IMR-90 (cell line): ENCODE data around the gene ABCF1. TPM values are rescaled to one million over a fixed set of nuclear protein-coding genes. Genes with fewer than 3 reads are reported as not detected.

Source experiments
- ATAC-seq: fragments of 200-7000 bp; cut with Tn5 transposase; 2 replicates; pipeline ENCODE4 v1.9.1; 2020; ENCODE audit warnings: low read depth, mild to moderate bottlenecking, moderate library complexity
- BruUV-seq: library from RNA; stranded (reverse); fragments of 400-500 nt; replicated peaks from 2 replicates; lab custom pipeline; 2021; lab: Mats Ljungman, UMichigan
- CTCF ChIA-PET: fragments of 300-600 bp; formaldehyde crosslinking; extraction: SDS; loops from one replicate; lab custom pipeline; 2021; ENCODE audit warnings: antibody characterized with exemption; lab: Yijun Ruan, JAX
- POLR2A ChIA-PET: fragments of 300-600 bp; sonication (Branson Sonifier 250); formaldehyde crosslinking; loops from one replicate; lab custom pipeline; 2022; ENCODE audit warnings: antibody characterized with exemption; ENCODE audit not compliant: unreplicated experiment; lab: Charles Lee
- DNase-seq: peaks from one replicate; pipeline ENCODE4 v3.0.0; 2013
- H2AFZ ChIP-seq: replicated peaks from 2 replicates; pipeline ENCODE3; 2013; ENCODE audit warnings: low read length, mild to moderate bottlenecking; ENCODE audit not compliant: poor library complexity
- H2AK5ac ChIP-seq: 2 replicates; pipeline ENCODE4 v1.6.1; 2013; ENCODE audit warnings: low read depth, low read length, inconsistent platforms
- H2AK9ac ChIP-seq: replicated peaks from 2 replicates; pipeline ENCODE3; 2013; ENCODE audit warnings: mild to moderate bottlenecking, low read depth, low read length, moderate library complexity; ENCODE audit not compliant: poor library complexity
- H2BK120ac ChIP-seq: 2 replicates; pipeline ENCODE4 v1.6.1; 2013; ENCODE audit warnings: low read depth, low read length, inconsistent platforms
- H2BK15ac ChIP-seq: 3 replicates; pipeline ENCODE4 v1.6.1; 2013; ENCODE audit warnings: low read depth, low read length, inconsistent platforms
- H2BK20ac ChIP-seq: 2 replicates; pipeline ENCODE4 v1.6.1; 2013; ENCODE audit warnings: low read depth, mild to moderate bottlenecking, inconsistent platforms, low read length, moderate library complexity
- H2BK5ac ChIP-seq: 2 replicates; pipeline ENCODE4 v1.6.1; 2013; ENCODE audit warnings: mild to moderate bottlenecking, low read depth, low read length, inconsistent platforms; ENCODE audit not compliant: poor library complexity, severe bottlenecking
- H3K14ac ChIP-seq: replicated peaks from 2 replicates; pipeline ENCODE4 v1.6.1; 2013; ENCODE audit warnings: low read depth, low read length, inconsistent platforms
- H3K18ac ChIP-seq: 2 replicates; pipeline ENCODE4 v1.6.1; 2013; ENCODE audit warnings: low read depth, low read length, control low read depth
- H3K23ac ChIP-seq: 2 replicates; pipeline ENCODE4 v1.6.1; 2013; ENCODE audit warnings: low read depth, low read length, inconsistent platforms
- H3K27ac ChIP-seq: 2 replicates; pipeline ENCODE4 v1.5.1; 2013; ENCODE audit warnings: mild to moderate bottlenecking, control low read depth, low read length; ENCODE audit not compliant: insufficient read depth
- H3K27me3 ChIP-seq: 2 replicates; pipeline ENCODE4 v1.6.1; 2013; ENCODE audit warnings: low read length; ENCODE audit not compliant: control insufficient read depth, insufficient read depth
- H3K36me3 ChIP-seq: 2 replicates; pipeline ENCODE4 v1.6.1; 2013; ENCODE audit warnings: low read length, mixed read lengths; ENCODE audit not compliant: control insufficient read depth, insufficient read depth
- H3K4ac ChIP-seq: 2 replicates; pipeline ENCODE4 v1.6.1; 2013; ENCODE audit warnings: low read depth, low read length, inconsistent platforms
- H3K4me1 ChIP-seq: 2 replicates; pipeline ENCODE4 v1.6.1; 2013; ENCODE audit warnings: low read length, mixed read lengths; ENCODE audit not compliant: control insufficient read depth, insufficient read depth
- H3K4me2 ChIP-seq: 2 replicates; pipeline ENCODE4 v1.6.1; 2013; ENCODE audit warnings: low read depth, mild to moderate bottlenecking, control low read depth, low read length, moderate library complexity
- H3K4me3 ChIP-seq: 2 replicates; pipeline ENCODE4 v1.5.1; 2013; ENCODE audit warnings: low read depth, mild to moderate bottlenecking, control low read depth, low read length, moderate library complexity; ENCODE audit not compliant: insufficient read depth
- H3K56ac ChIP-seq: 2 replicates; pipeline ENCODE4 v1.6.1; 2013; ENCODE audit warnings: low read length, inconsistent platforms; ENCODE audit not compliant: insufficient read depth; ENCODE audit errors: extremely low read depth
- H3K79me1 ChIP-seq, 2 experiments: 2 replicates each; pipeline ENCODE4 v1.6.1; 2013; ENCODE audit warnings: low read length in 2 of 2, inconsistent platforms in 1 of 2, low read depth in 1 of 2
- H3K9ac ChIP-seq: 2 replicates; pipeline ENCODE4 v1.6.1; 2013; ENCODE audit warnings: low read depth, low read length, control low read depth
- H3K9me1 ChIP-seq: 2 replicates; pipeline ENCODE4 v1.6.1; 2013; ENCODE audit warnings: low read length, inconsistent platforms; ENCODE audit not compliant: insufficient read depth
- H3K9me3 ChIP-seq: 2 replicates; pipeline ENCODE4 v1.6.1; 2013; ENCODE audit warnings: low read length; ENCODE audit not compliant: control insufficient read depth, insufficient read depth
- H4K20me1 ChIP-seq: 2 replicates; pipeline ENCODE4 v1.6.1; 2013; ENCODE audit warnings: low read length, inconsistent platforms; ENCODE audit not compliant: insufficient read depth
- H4K5ac ChIP-seq: 2 replicates; pipeline ENCODE4 v1.6.1; 2013; ENCODE audit warnings: mild to moderate bottlenecking, low read depth, low read length, control low read depth
- H4K8ac ChIP-seq, 2 experiments: 2 replicates each; pipeline ENCODE4 v1.6.1; 2013; ENCODE audit warnings: low read depth in 2 of 2, low read length in 2 of 2, control low read depth in 1 of 2, inconsistent platforms in 1 of 2
- H4K91ac ChIP-seq: 2 replicates; pipeline ENCODE4 v1.6.1; 2013; ENCODE audit warnings: low read depth, low read length, inconsistent platforms; ENCODE audit not compliant: insufficient read depth
- BHLHE40 ChIP-seq: fragments of 150-350 bp; IDR thresholded peaks from 2 replicates; pipeline ENCODE4 v1.6.1; 2016; ENCODE audit warnings: mild to moderate bottlenecking, low read depth, low read length
- CEBPB ChIP-seq: IDR thresholded peaks from 2 replicates; pipeline ENCODE4 v1.6.1; 2012; ENCODE audit warnings: low read depth, low read length, improper control_type of control experiment
- CHD1 ChIP-seq: IDR thresholded peaks from 2 replicates; pipeline ENCODE4 v1.6.1; 2012; ENCODE audit warnings: low read depth, low read length, improper control_type of control experiment
- ELK1 ChIP-seq: fragments of 150-350 bp; IDR thresholded peaks from 2 replicates; pipeline ENCODE4 v1.6.1; 2016; ENCODE audit warnings: low read depth, mild to moderate bottlenecking, low read length, moderate library complexity, borderline replicate concordance
- FOS ChIP-seq: fragments of 150-350 bp; IDR thresholded peaks from 2 replicates; pipeline ENCODE4 v1.6.1; 2016; ENCODE audit warnings: low read depth, low read length
- MAFK ChIP-seq: IDR thresholded peaks from 2 replicates; pipeline ENCODE4 v1.6.1; 2012; ENCODE audit warnings: low read depth, low read length, improper control_type of control experiment
- MAZ ChIP-seq: IDR thresholded peaks from 2 replicates; pipeline ENCODE4 v1.6.1; 2012; ENCODE audit warnings: low read depth, mild to moderate bottlenecking, low read length, improper control_type of control experiment, moderate library complexity, borderline replicate concordance
- MXI1 ChIP-seq: IDR thresholded peaks from 2 replicates; pipeline ENCODE4 v1.6.1; 2012; ENCODE audit warnings: low read depth, mild to moderate bottlenecking, low read length, moderate library complexity, borderline replicate concordance
- NFE2L2 ChIP-seq: fragments of 150-350 bp; IDR thresholded peaks from 2 replicates; pipeline ENCODE4 v1.6.1; 2016; ENCODE audit warnings: low read depth, mild to moderate bottlenecking, low read length
- POLR2A ChIP-seq: IDR thresholded peaks from 2 replicates; pipeline ENCODE4 v1.6.1; 2012; ENCODE audit warnings: mild to moderate bottlenecking, low read depth, low read length
- RAD21 ChIP-seq: IDR thresholded peaks from 2 replicates; pipeline ENCODE4 v1.6.1; 2012; ENCODE audit warnings: low read length, improper control_type of control experiment
- RCOR1 ChIP-seq: IDR thresholded peaks from 2 replicates; pipeline ENCODE4 v1.6.1; 2012; ENCODE audit warnings: mild to moderate bottlenecking, low read length, improper control_type of control experiment; ENCODE audit not compliant: insufficient replicate concordance
- RFX5 ChIP-seq: IDR thresholded peaks from 2 replicates; pipeline ENCODE4 v1.8.0; 2012; ENCODE audit warnings: low read depth, mild to moderate bottlenecking, low read length, moderate library complexity
- SMC3 ChIP-seq: fragments of 150-350 bp; IDR thresholded peaks from 2 replicates; pipeline ENCODE4 v1.6.1; 2016; ENCODE audit warnings: low read depth, mild to moderate bottlenecking, antibody characterized with exemption, low read length, moderate library complexity
- USF2 ChIP-seq: fragments of 150-350 bp; IDR thresholded peaks from 2 replicates; pipeline ENCODE4 v1.6.1; 2017; ENCODE audit warnings: mild to moderate bottlenecking, antibody characterized with exemption, low read length, low read depth
- WGBS, 2 experiments: methylation state at CpG; one replicate each; pipeline versions ENCODE4 v1.1.5 to v1.1.7; 2013; ENCODE audit warnings: missing lambda C conversion rate in 2 of 2; ENCODE audit not compliant: insufficient read length in 1 of 2; ENCODE audit errors: extremely low coverage in 2 of 2; 5-methylcytosine and 5-hydroxymethylcytosine counted together
- dilution Hi-C: fragments of 300-500 bp; cut with HindIII; formaldehyde crosslinking; loops from one replicate; pipeline ENCODE4 v1.14.3; 2018; ENCODE audit warnings: low sequenced_read_pairs; ENCODE audit not compliant: unreplicated experiment
- in situ Hi-C: fragments of 300-500 bp; cut with MboI; formaldehyde crosslinking; loops from 3 replicates; pipeline ENCODE4 v1.14.3; 2019; ENCODE audit warnings: low sequenced_read_pairs, inconsistent platforms, mixed read lengths
- intact Hi-C: fragments of 100-400 bp; cut with micrococcal nuclease; formaldehyde crosslinking; loops from 2 replicates; pipeline ENCODE4 v1.10.0; 2022
- polyA plus RNA-seq, 3 experiments: library from polyadenylated mRNA; depleted of rRNA; stranded (reverse); fragments of >200 nt; gene quantifications; 2 replicates each; pipeline ENCODE4 v1.2.3, GENCODE V29; 2012; ENCODE audit warnings: low replicate concordance in 1 of 3
- total RNA-seq: library from RNA; depleted of rRNA; stranded (reverse); fragments of >200 nt; gene quantifications from 2 replicates; pipeline ENCODE4 v1.2.3, GENCODE V29; 2012
- TF ChIP-seq, protein P1 (sequence below): conservative IDR thresholded peaks from 2 replicates; pipeline ENCODE4 v1.5.1; 2012; ENCODE audit warnings: mild to moderate bottlenecking, low read depth, low read length, improper control_type of control experiment

The ABCF1 gene
- total and polyA plus RNA-seq, 2 of the 4 experiments (the other 2 are of a cell fraction) = 39.1 to 48.6 TPM

DNA sequence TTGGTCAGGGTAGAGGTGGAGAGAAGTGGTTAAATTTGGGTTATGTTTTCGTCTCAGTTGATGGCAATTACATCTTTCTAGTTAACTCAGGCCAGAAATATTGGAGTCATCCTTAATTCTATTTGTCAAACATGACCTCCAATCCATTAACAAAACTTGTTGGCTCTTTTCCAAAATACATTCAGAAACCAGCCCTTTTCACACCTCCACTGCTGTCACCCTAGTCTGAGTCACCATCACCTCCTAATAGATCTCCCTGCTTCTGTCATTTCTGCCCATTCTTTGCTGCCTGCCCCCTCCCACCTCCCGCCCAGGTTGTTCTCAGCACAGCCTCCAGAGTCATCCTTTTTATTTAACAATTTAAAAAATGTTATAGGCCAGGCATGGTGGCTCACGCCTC is 3.0 kb upstream of the ABCF1 start:
- H2BK20ac ChIP-seq = no peak overlapping the region
- no peak overlapping the region for H4K8ac ChIP-seq
- H3K27me3 ChIP-seq = no peaks in the 10 kb centered on the region
- no peak for DNase-seq
- dilution Hi-C loops (no loop called here), intact Hi-C loops (no loop called here), in situ Hi-C loops (no loop called here)
- BruUV-seq = no TSS peak
- H2AK5ac ChIP-seq = no peak overlapping the region; the same call in 1 of the 2 replicates
- no peak overlapping the region for H2BK15ac ChIP-seq
- no peak overlapping the region for H3K4me2 ChIP-seq
- ATAC-seq = no peak
- no peak overlapping the region for H2BK5ac ChIP-seq
- H2AK9ac ChIP-seq = no peak overlapping the region
- no peak for TF ChIP-seq USF2
- no peak for TF ChIP-seq MXI1
- TF ChIP-seq ELK1 = no peak
- TF ChIP-seq NFE2L2 = no peak
- no peak for TF ChIP-seq POLR2A
- TF ChIP-seq CEBPB = no peak
- no peak for TF ChIP-seq MAZ
- no peak for TF ChIP-seq BHLHE40
- no peak for TF ChIP-seq CHD1
- TF ChIP-seq FOS = no peak
- no peak for TF ChIP-seq RFX5
- TF ChIP-seq RAD21 = no peak
- no peak for TF ChIP-seq MAFK
- no peak for TF ChIP-seq RCOR1
- TF ChIP-seq, protein P1, sequence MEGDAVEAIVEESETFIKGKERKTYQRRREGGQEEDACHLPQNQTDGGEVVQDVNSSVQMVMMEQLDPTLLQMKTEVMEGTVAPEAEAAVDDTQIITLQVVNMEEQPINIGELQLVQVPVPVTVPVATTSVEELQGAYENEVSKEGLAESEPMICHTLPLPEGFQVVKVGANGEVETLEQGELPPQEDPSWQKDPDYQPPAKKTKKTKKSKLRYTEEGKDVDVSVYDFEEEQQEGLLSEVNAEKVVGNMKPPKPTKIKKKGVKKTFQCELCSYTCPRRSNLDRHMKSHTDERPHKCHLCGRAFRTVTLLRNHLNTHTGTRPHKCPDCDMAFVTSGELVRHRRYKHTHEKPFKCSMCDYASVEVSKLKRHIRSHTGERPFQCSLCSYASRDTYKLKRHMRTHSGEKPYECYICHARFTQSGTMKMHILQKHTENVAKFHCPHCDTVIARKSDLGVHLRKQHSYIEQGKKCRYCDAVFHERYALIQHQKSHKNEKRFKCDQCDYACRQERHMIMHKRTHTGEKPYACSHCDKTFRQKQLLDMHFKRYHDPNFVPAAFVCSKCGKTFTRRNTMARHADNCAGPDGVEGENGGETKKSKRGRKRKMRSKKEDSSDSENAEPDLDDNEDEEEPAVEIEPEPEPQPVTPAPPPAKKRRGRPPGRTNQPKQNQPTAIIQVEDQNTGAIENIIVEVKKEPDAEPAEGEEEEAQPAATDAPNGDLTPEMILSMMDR = no peak
- no peak for TF ChIP-seq SMC3
- no peak overlapping the region for H4K5ac ChIP-seq
- CTCF ChIA-PET = no interaction called here
- peaks cover 3% of the 10 kb centered on the region for H3K4me1 ChIP-seq
- H3K4me3 ChIP-seq = no peak overlapping the region
- H3K9me1 ChIP-seq = peaks cover 7% of the 10 kb centered on the region
- peaks cover 9 to 34% of the 10 kb centered on the region in 2 experiments for H3K79me1 ChIP-seq
- 80% methylated on average over 1 of the region's 3 CpGs; no CpG with 5 or more reads in 1 of the 2 experiments for WGBS, 2 experiments
- H3K56ac ChIP-seq = no peak overlapping the region
- no peak overlapping the region for H3K23ac ChIP-seq
- peaks cover 2% of the 10 kb centered on the region for H3K36me3 ChIP-seq
- POLR2A ChIA-PET = no interaction called here
- H3K4ac ChIP-seq = no peak overlapping the region
- H4K20me1 ChIP-seq = peaks cover 21% of the 10 kb centered on the region
- H2AFZ ChIP-seq = no peak overlapping the region
- no peak overlapping the region for H3K18ac ChIP-seq
- H2BK120ac ChIP-seq = no peak overlapping the region
- H3K27ac ChIP-seq = no peak overlapping the region
- H3K14ac ChIP-seq = no peak overlapping the region
- no peak overlapping the region for H3K9ac ChIP-seq
- H4K91ac ChIP-seq = no peak overlapping the region
- no peaks in the 10 kb centered on the region for H3K9me3 ChIP-seq
